Measurements from ENCODE around the gene ZNF648.
"Not testable (repeated sequence)": the region's sequence is repeated elsewhere in the genome, so short reads cannot be mapped to it uniquely, and the experiment has no call there.

Gene ZNF648

DNA sequence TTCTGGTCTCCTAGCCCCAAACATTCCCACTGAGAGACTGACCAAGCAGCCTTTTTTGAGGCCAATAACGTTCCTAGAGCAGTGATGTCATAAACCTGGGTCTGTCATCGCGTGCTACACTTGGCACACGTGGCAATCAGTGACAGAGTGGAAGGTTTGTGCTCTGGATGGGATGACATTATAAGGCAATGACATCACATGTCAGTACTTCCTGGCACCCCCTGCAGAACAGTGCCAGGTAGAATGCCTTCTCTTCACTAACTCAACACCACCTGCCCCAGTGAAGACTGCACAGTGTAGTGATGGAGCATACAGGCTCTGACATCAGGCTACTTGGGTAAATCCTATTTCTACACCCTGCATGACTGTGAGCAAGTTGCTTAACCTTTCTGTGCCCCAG lies 5.4 kb upstream of the ZNF648 start:
- no peak for DNase-seq

DNA sequence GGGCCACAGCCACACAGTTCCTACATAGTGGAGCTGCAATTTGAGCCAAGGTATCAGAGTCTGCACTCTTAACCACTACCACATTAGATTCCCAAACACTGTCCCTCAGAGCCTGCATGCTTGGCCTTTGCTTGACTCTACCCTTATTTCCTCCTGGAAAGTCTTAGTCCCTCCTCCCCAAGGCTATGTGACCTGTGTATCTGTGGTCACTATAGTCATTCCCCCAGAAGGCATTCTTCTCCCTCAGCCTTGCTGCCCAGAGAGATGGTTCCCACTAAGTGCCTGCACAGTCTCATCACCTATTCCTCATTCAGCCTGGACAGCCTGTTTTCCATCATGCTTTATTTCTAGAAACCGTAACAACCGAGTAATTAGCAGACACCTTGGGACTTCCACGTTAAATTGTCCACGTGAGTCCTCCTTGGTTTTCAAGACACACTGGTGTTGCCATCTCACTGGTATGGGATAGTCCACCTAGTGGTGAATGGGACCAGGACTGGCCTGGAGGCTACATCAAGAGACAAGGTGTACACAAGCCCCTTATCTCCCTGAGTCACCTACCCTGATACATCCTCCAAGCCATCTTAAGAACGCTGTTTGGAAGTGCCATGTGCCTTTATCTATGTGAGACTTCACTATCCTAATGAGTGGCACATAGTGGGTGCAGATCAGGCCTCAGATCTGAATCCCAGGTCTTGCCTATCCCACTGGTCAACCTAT lies 3.8 kb upstream of the ZNF648 start:
- no peak for DNase-seq

GRCh38 chr1:182064611-182065010 lies 3.1 kb upstream of the ZNF648 start:
- no peak for DNase-seq

DNA sequence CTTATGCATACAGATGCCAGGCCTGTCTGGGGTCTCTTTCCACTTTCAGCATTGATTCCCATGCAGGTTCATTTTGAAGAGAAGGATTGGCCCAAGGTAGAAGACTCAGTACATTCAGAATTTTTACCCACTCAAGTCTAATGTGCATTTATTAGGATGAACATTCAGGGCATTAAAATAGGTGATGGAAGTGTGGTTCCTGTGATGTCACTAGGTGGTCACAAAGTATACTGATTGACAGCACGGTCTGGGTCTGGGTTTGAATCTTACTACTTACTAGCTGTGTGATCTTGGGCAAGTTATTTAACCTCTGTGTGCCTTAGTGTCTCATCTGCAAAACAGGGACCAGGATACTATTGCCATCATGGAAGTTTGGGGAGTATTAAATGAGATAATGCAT lies 711 bp upstream of the ZNF648 start:
- DNase-seq, result no peak

- no peak for DNase-seq
Observed at GRCh38 chr1:182060877-182061276, 635 bp downstream of the ZNF648 start.

DNA sequence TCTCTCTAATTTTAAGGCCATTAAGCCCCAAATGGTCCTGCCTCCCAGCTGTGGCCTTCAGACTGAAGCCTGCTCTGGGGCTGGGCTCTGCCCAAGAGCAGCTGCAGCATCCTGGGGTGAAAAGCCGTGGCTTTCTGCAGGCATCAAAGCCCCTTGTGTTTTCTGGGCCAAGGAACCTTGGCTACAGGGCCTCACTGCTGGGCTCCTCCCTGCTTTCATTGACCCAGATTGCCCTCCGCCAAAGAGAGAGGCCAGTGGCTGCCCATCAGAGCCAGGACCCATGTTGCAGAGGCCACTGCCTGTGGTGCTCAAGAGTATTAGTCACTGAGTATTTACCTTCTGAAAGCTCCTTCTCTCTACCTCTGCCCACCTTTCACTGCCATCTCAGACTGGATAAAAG lies 1.6 kb downstream of the ZNF648 start:
- no peak for DNase-seq

GRCh38 chr1:182056601-182057366 lies 4.7 kb downstream of the ZNF648 start:
- no peak for DNase-seq

DNA sequence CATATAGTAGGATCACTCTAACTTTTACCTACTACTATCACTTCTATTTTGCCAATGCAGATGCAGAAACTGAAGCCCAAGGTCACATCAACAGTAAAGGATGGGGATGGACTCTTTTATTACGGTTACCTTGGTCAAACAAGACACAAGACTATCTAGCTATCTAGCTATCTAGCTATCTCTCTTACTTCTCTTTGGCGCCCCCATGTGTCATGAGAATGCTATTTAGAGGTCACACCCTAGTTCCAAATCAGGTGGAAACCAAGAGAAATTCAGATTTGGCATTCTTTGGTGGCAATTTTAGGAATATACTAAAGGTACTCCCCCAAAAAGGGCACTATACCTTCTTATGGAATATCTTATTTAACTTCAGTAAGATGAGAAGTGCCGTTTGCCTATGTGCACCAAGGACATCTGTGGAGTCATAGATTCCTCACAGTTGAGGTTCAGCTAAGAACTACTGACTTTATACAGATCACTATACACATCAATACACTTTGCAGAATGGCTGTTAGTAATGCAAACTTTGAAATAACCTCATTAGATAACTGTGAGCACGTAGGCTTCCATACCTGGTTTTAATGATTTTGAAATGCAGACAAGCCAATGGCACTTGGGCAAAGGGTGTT lies 6.7 kb downstream of the ZNF648 start:
- no peak for DNase-seq

DNA sequence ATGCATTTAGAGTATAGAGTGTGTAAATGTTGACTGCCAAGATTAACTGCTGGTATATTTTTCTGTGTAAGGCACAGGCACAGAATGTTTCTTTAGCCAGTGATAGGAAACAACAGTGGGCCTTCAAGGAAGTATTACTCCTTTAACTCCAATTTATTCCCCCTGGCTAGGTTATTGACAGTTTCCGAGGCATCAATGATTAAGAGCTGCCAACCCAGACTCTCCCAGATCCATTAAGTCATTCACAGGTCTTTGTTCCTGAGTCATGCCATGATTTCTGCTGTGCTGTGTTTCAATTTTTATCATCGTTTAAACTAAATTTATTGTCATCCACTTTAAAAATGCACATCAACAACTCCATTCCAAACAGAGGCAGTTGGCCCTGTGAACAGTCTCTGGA lies 9.2 kb downstream of the ZNF648 start:
- DNase-seq, result no peak

DNA sequence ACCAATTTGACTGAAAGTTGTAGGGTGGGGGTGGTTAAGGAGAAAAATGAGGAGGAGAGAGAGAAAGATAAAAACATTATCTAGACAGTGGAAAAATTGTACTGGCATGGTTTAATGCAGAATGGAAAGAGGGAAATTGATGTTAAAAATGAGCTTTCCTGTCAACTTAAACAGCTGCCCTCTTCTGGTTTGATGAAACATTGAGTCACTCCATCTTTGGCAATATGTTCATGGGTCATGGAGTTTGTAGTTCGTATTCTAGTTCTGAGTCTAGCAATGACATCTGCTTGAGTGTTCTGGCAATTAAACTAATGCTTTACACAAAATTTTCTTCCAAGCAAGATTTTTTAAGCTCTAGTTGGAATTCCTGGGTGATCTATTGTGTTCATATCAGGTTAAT lies 9.6 kb downstream of the ZNF648 start:
- DNase-seq, result no peak

- no peak for DNase-seq
Observed at GRCh38 chr1:182050481-182051448, 10.7 kb downstream of the ZNF648 start.

- no peak for DNase-seq
Observed at GRCh38 chr1:182048562-182048961, 12.9 kb downstream of the ZNF648 start.

DNA sequence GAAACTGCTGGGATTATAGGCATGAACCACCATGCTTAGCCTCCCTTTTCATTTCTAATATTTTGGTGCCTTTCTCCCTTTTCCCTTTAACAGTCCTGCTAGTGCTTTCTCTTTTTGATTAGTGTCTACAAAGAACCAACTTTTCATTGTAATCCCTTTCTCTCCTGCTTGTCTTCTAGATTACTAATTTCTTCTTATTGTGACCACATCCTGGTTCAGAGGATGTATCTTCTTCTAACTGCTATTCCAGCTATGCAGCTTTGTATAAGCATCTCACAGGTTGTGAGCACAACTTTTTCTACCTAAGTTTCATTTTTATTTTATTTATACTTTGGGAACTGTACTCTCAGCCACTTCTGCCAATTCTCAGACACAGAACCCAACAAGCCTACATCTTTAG lies 14.7 kb downstream of the ZNF648 start:
- DNase-seq, result no peak

- DNase-seq, result not testable (repeated sequence)
Observed at GRCh38 chr1:182045481-182045880, 16.0 kb downstream of the ZNF648 start.

GRCh38 chr1:182041615-182042014 lies 19.9 kb downstream of the ZNF648 start:
- DNase-seq, result no peak

GRCh38 chr1:182038220-182038619 lies 23.3 kb downstream of the ZNF648 start:
- DNase-seq, result no peak

GRCh38 chr1:182035097-182035770 lies 26.3 kb downstream of the ZNF648 start:
- no peak for DNase-seq

DNA sequence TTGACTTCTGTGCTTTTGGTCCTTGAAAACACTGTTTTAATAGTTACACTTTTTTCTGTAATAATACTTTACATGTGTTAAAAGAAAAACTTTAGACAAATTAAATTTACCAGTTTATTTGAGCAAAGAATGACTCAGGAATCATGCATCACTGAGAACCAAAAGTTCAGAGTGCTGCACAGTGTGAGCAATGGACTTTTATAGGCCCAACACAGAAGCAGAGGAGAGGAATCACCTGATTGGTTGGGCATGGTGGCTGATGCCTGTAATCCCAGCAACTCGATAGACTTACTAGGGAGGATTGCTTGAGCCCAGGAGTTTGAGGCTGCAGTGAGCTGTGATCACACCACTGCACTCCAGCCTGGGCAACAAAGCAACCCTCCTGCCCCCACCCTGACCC lies 29.3 kb downstream of the ZNF648 start:
- DNase-seq, result no peak

DNA sequence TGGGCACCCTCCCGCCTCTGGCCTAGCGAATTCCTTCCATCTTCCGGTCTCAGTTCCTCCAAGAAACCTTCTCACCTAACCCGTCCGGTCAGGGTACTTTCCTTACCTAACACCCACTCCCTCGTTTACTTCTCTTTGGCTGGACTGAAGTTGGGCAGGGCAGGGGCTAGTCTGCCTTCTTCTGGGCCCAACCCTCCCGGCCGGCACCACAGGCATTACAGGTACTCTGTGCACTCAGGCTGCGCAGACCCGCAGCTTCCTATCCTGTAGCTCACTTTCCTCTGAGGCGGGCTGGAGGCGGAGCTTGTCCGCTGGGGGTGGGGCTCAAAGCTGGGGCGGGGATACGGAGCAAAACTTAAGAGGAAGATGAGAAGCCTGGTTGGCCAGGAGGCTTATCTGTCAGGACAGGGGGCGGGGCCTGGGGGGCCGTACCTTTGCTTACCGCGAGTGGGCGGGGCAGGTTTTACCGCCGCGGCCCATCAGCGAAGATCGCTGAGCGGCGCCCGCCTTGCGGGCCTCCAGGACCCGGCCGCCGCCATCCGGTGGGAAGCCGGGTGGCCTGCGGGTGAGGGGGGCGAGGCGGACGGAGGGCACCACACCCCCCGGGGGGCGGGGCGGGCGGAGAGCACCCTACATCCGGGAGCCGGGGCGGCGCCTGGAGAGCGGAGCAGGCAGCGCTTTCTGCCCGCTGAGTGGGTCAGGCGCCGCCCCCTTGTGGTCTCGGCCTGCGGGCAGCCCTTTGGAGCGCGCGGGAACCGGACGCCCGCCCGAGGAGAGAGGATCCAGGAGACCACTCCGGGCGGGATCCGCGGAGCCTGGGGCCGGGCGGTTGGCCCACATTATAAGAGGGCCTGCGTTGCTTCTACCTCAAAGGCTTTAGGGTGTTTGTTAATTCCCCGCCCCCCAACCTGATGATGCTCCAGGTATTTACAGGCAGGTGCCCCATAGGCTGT lies 31.9 kb downstream of the ZNF648 start:
- DNase-seq, result peak; percentile 99

- no peak for DNase-seq
Observed at GRCh38 chr1:182029002-182029378, 32.5 kb downstream of the ZNF648 start.

DNA sequence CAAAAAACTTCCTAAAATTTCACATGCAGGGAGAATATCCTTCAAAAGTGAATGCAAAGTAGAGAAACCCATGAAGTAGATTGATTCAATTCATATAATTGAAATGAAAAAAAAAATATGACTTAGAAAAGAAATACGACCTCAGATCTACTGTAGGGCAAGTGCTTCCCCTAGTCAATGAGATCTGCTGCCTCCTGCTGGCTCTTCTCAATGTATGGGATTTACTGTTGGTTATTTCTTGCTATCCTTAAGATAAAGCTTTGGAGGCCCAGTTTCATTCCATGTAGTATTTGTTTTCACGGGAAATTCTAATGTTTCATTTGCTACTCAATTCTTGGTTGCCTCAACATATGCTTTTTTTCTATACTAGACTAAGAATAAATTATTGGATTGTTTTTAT lies 46.2 kb downstream of the ZNF648 start:
- DNase-seq, result no peak
